Skeletal muscle tissue (tissue), 4 donors: ENCODE results near the gene GARNL3. TPM values are rescaled to one million over a fixed set of nuclear protein-coding genes. Genes with fewer than 3 reads are reported as not detected.

ENCODE experiments used
- H3K27ac ChIP-seq: one replicate; pipeline ENCODE4 v1.7.0; 2013; ENCODE audit warnings: mild to moderate bottlenecking, low read depth, low read length, inconsistent platforms
- H3K27me3 ChIP-seq, 3 donors: one replicate each; pipeline ENCODE4 v1.7.0; 2013; ENCODE audit warnings: low read length in 3 of 3; ENCODE audit not compliant: control insufficient read depth in 3 of 3, insufficient read depth in 3 of 3
- H3K36me3 ChIP-seq, 3 donors: one replicate each; pipeline ENCODE4 v1.7.0; 2013; ENCODE audit warnings: low read length in 3 of 3; ENCODE audit not compliant: control insufficient read depth in 3 of 3, insufficient read depth in 3 of 3
- H3K4me1 ChIP-seq, 3 donors: one replicate each; pipeline ENCODE4 v1.7.0; 2013; ENCODE audit warnings: low read length in 3 of 3, mild to moderate bottlenecking in 3 of 3; ENCODE audit not compliant: control insufficient read depth in 3 of 3, insufficient read depth in 3 of 3
- H3K4me3 ChIP-seq, 3 donors: one replicate each; pipeline ENCODE4 v1.7.0; 2013; ENCODE audit warnings: low read length in 3 of 3
- H3K9ac ChIP-seq, 3 donors: one replicate each; pipeline ENCODE4 v1.7.0; 2013; ENCODE audit warnings: low read length in 3 of 3, mild to moderate bottlenecking in 3 of 3, moderate library complexity in 2 of 3, low read depth in 1 of 3
- H3K9me3 ChIP-seq, 3 donors: one replicate each; pipeline ENCODE4 v1.7.0; 2013; ENCODE audit warnings: low read length in 3 of 3; ENCODE audit not compliant: control insufficient read depth in 3 of 3
- total RNA-seq: library from RNA; depleted of rRNA; stranded (reverse); fragments of >200 nt; gene quantifications from one replicate; pipeline ENCODE4 v1.2.3, GENCODE V29; 2014
- donor health status: Osteomylitis.

Gene GARNL3
- total RNA-seq, 1 donor from 2014 or later, result 21.9 TPM

- Histone ChIP-seq H3K4me3 (peak overlapping the region; percentile 51 to 80 (median 78)), H3K27ac (peak overlapping the region; percentile 87), H3K36me3 (peaks cover 10 to 15% (median 10%) of the 10 kb centered on the region in 3 donors), H3K27me3 (no peaks in the 10 kb centered on the region), H3K9me3 (no peaks in the 10 kb centered on the region), H3K9ac (peak overlapping the region; percentile 72 to 88 (median 82)), H3K4me1 (peaks cover 18 to 28% (median 20%) of the 10 kb centered on the region in 3 donors)
Observed at GRCh38 chr9:127397646-127398274, 133.2 kb downstream of the GARNL3 start.

- peak overlapping the region; percentile 48 to 80 (median 78) for H3K4me3 ChIP-seq
- peaks cover 10 to 15% (median 10%) of the 10 kb centered on the region in 3 donors for H3K36me3 ChIP-seq
- no peak overlapping the region for H3K27ac ChIP-seq
- peaks cover 18 to 28% (median 20%) of the 10 kb centered on the region in 3 donors for H3K4me1 ChIP-seq
- H3K27me3 ChIP-seq, result no peaks in the 10 kb centered on the region
- H3K9ac ChIP-seq, result peak overlapping the region; percentile 72 to 88 (median 82)
- H3K9me3 ChIP-seq, result no peaks in the 10 kb centered on the region
Observed at GRCh38 chr9:127398275-127398647, 133.7 kb downstream of the GARNL3 start.

GRCh38 chr9:127398715-127399400, 134.3 kb downstream of the GARNL3 start:
- Histone ChIP-seq H3K4me3 (peak overlapping the region in 2 of 3 donors; percentile 48 to 78), H3K9me3 (no peaks in the 10 kb centered on the region), H3K9ac (peak overlapping the region; percentile 72 to 88 (median 82)), H3K27ac (no peak overlapping the region), H3K4me1 (peaks cover 18 to 28% (median 20%) of the 10 kb centered on the region in 3 donors), H3K36me3 (peaks cover 14 to 21% (median 14%) of the 10 kb centered on the region in 3 donors), H3K27me3 (no peaks in the 10 kb centered on the region)

GRCh38 chr9:127399736-127400269, 135.2 kb downstream of the GARNL3 start:
- Histone ChIP-seq H3K27me3 (no peaks in the 10 kb centered on the region), H3K9ac (no peak overlapping the region), H3K4me1 (peaks cover 18 to 28% (median 20%) of the 10 kb centered on the region in 3 donors), H3K27ac (no peak overlapping the region), H3K4me3 (no peak overlapping the region), H3K36me3 (peaks cover 16 to 30% (median 20%) of the 10 kb centered on the region in 3 donors), H3K9me3 (no peaks in the 10 kb centered on the region)

- no peaks in the 10 kb centered on the region for H3K27me3 ChIP-seq
- no peak overlapping the region for H3K27ac ChIP-seq
- no peak overlapping the region for H3K4me3 ChIP-seq
- H3K9ac ChIP-seq, result no peak overlapping the region
- H3K36me3 ChIP-seq, result peaks cover 30 to 47% (median 40%) of the 10 kb centered on the region in 3 donors
- no peaks in the 10 kb centered on the region for H3K9me3 ChIP-seq
- H3K4me1 ChIP-seq, result peaks cover 13 to 23% (median 13%) of the 10 kb centered on the region in 3 donors
Observed at GRCh38 chr9:127402401-127403090, 138.0 kb downstream of the GARNL3 start.

GRCh38 chr9:127403507-127404192, 139.1 kb downstream of the GARNL3 start:
- no peaks in the 10 kb centered on the region for H3K27me3 ChIP-seq
- H3K36me3 ChIP-seq, result peaks cover 30 to 48% (median 41%) of the 10 kb centered on the region in 3 donors
- no peak overlapping the region for H3K4me3 ChIP-seq
- H3K9me3 ChIP-seq, result no peaks in the 10 kb centered on the region
- no peak overlapping the region for H3K27ac ChIP-seq
- H3K4me1 ChIP-seq, result peaks cover 4 to 14% (median 7%) of the 10 kb centered on the region in 3 donors
- no peak overlapping the region for H3K9ac ChIP-seq

GRCh38 chr9:127404631-127405030, 140.1 kb downstream of the GARNL3 start:
- Histone ChIP-seq H3K9me3 (no peaks in the 10 kb centered on the region), H3K27me3 (no peaks in the 10 kb centered on the region), H3K4me3 (no peak overlapping the region), H3K9ac (no peak overlapping the region), H3K36me3 (peaks cover 30 to 48% (median 37%) of the 10 kb centered on the region in 3 donors), H3K27ac (no peak overlapping the region), H3K4me1 (peaks cover 0 to 8% (median 3%) of the 10 kb centered on the region in 3 donors)

GRCh38 chr9:127405344-127406125, 141.0 kb downstream of the GARNL3 start:
- H3K27ac ChIP-seq, result no peak overlapping the region
- H3K9me3 ChIP-seq, result no peaks in the 10 kb centered on the region
- peaks cover 30 to 42% (median 37%) of the 10 kb centered on the region in 3 donors for H3K36me3 ChIP-seq

More at GRCh38 chr9:127405344-127406125, 141.0 kb downstream of the GARNL3 start:
- Histone ChIP-seq H3K27me3 (no peaks in the 10 kb centered on the region), H3K9ac (peak overlapping the region in 2 of 3 donors; percentile 8 to 11), H3K4me1 (peaks cover 0 to 8% (median 3%) of the 10 kb centered on the region in 3 donors), H3K4me3 (no peak overlapping the region)
